ENCODE data around the gene SAA2. TPM values are rescaled to one million over a fixed set of nuclear protein-coding genes. Genes with fewer than 3 reads are reported as not detected.
"Not testable (repeated sequence)": the region's sequence is repeated elsewhere in the genome, so short reads cannot be mapped to it uniquely, and the experiment has no call there.

SAA2 gene
- total and polyA plus RNA-seq, 10 of the 15 experiments (the other 5 are each of a cell fraction or from before 2014, with no cell fraction given), result 0.18 to 4.1 (median 0.28) TPM; not detected in 2

- intact Hi-C loops (cut with micrococcal nuclease; ENCODE audit: unreplicated experiment), result loop anchor here (1.0 kb wide), 1 partner anchor 21 kb away; no protein-coding TSS in a partner anchor
- Histone ChIP-seq H3K4me1 (ENCODE audit: control insufficient read depth, insufficient read depth, low read length) (peaks cover 20% of the 10 kb centered on the region), H3K27ac (ENCODE audit: control insufficient read depth, insufficient read depth) (peak overlapping the region; percentile 61), H3K4me2 (ENCODE audit: control insufficient read depth, insufficient read depth) (peak overlapping the region; percentile 63)
- H3K36me3 ChIP-seq (ENCODE audit: control insufficient read depth in 2 of 2, insufficient read depth in 2 of 2, low read length in 1 of 2); H3K79me2 ChIP-seq (ENCODE audit: control insufficient read depth, insufficient read depth, low read length); H3K27me3 ChIP-seq (replicated peaks in 1 of 2; ENCODE audit: control insufficient read depth in 2 of 2, insufficient read depth in 2 of 2, low read length in 1 of 2); H3K9me3 ChIP-seq (replicated peaks; ENCODE audit: control insufficient read depth, insufficient read depth, low read length); in situ Hi-C loops (cut with MboI); FAIRE-seq; H3K9ac ChIP-seq (ENCODE audit: control insufficient read depth, insufficient read depth, low read length); H4K20me1 ChIP-seq (ENCODE audit: control insufficient read depth, insufficient read depth); H2AFZ ChIP-seq (ENCODE audit: control insufficient read depth, low read depth, low read length); POLR2A ChIA-PET; H3K4me3 ChIP-seq: not testable (repeated sequence)
- SMC1A ChIA-PET (ENCODE audit: uncharacterized antibody, unreplicated experiment), result interaction anchor here (0.7 to 3.2 kb wide), 2 partner anchors 23 to 259 kb away, joined by 3 to 19 read pairs; partner anchors contain the start of gene TSG101
- TSS peak; percentile 63 for BruUV-seq (replicated peaks)
- TF ChIP-seq BHLHE40 (IDR thresholded peaks at IDR 0.05; ENCODE audit: borderline replicate concordance in 1 of 2, low read depth in 2 of 2, low read length in 1 of 2) (peak; percentile 28 to 77; a peak in 2 of 4 replicates), IKZF1 (conservative IDR thresholded peaks at IDR 0.05) (peak; percentile 77), EED (IDR thresholded peaks at IDR 0.05; ENCODE audit: low read depth) (peak; percentile 79), RUNX3 (IDR thresholded peaks at IDR 0.05; ENCODE audit: low read length) (0 out of 2 replicates have a peak, but pooled peaks have one; percentile 37), ATF7 (IDR thresholded peaks at IDR 0.05; ENCODE audit: low read depth) (0 out of 2 replicates have a peak, but pooled peaks have one; percentile 30), ETV6 (conservative IDR thresholded peaks at IDR 0.05 in 1 of 2, IDR thresholded peaks at IDR 0.05 in 1 of 2; ENCODE audit: borderline replicate concordance in 1 of 2, low read depth in 1 of 2) (0 out of 4 replicates have a peak, but pooled peaks of 1 of the 2 experiments have one; percentile 22), IKZF2 (IDR thresholded peaks at IDR 0.05) (peak; percentile 84 to 85), JUNB (IDR thresholded peaks at IDR 0.05) (peak; percentile 47)
- DNase-seq (ENCODE audit: low read depth, low spot score) (peak; percentile 36), ATAC-seq (peak; percentile 85)
- CTCF ChIA-PET, result interaction anchor here (1.4 kb wide), 1 partner anchor 45 kb away, joined by 3 read pairs; no protein-coding TSS in a partner anchor
- WGBS (ENCODE audit: insufficient coverage, insufficient replicate concordance, low lambda C conversion rate, missing lambda C conversion rate), result 14% methylated on average over 7 of the region's 10 CpGs
- RAD21 ChIA-PET (ENCODE audit: unreplicated experiment), result interaction anchor here (1.5 to 1.6 kb wide), 2 partner anchors 16 to 53 kb away, joined by 4 to 5 read pairs; no protein-coding TSS in a partner anchor
These were observed 19.1 kb upstream of the SAA2 start for GRCh38 chr11:18267335-18268133.
